Left lung (tissue), 10 donors: ENCODE data around the gene DIPK1B. TPM values are rescaled to one million over a fixed set of nuclear protein-coding genes. Genes with fewer than 3 reads are reported as not detected.

Experiments used
- ATAC-seq: fragments of 200-7000 bp; cut with Tn5 transposase; one replicate; pipeline ENCODE4 v1.9.1; 2020; ENCODE audit warnings: moderate library complexity
- DNase-seq, 4 donors: peaks; one replicate each; pipeline ENCODE4 v3.0.0-alpha.2; 2013 to 2020
- H3K27ac ChIP-seq, 2 donors: fragments of 200-600 bp; sonication (generic) in 1 of 2; one replicate each; pipeline versions ENCODE4 v1.5.0 to v1.8.0; 2020 to 2021
- H3K27me3 ChIP-seq, 2 donors: fragments of 200-600 bp; sonication (generic) in 1 of 2; one replicate each; pipeline versions ENCODE4 v1.5.0 to v1.8.0; 2020 to 2021
- H3K36me3 ChIP-seq, 2 donors: fragments of 200-600 bp; sonication (generic) in 1 of 2; one replicate each; pipeline versions ENCODE4 v1.5.0 to v1.8.0; 2020 to 2021
- H3K4me1 ChIP-seq, 2 donors: fragments of 200-600 bp; one replicate each; pipeline ENCODE4 v1.8.0; 2021
- H3K4me3 ChIP-seq, 2 donors: fragments of 200-600 bp; sonication (generic) in 1 of 2; one replicate each; pipeline versions ENCODE4 v1.5.0 to v1.8.0; 2020 to 2021; ENCODE audit warnings: mild to moderate bottlenecking in 1 of 2
- H3K9me3 ChIP-seq, 2 donors: fragments of 200-600 bp; sonication (generic) in 1 of 2; one replicate each; pipeline versions ENCODE4 v1.5.0 to v1.8.0; 2020 to 2021
- CTCF ChIP-seq, 2 donors: fragments of 200-600 bp; sonication (generic) in 1 of 2; IDR thresholded peaks; one replicate each; pipeline versions ENCODE4 v1.5.0 to v1.8.0; 2021; ENCODE audit warnings: antibody characterized with exemption in 2 of 2
- intact Hi-C, 2 donors: fragments of 100-400 bp; cut with DNase I; formaldehyde crosslinking; loops; one replicate each; pipeline versions ENCODE4 v1.11.2 to v1.14.2; 2022
- polyA plus RNA-seq, 6 donors: library from polyadenylated mRNA; unstranded; fragments of 120-200 nt; gene quantifications; one replicate each; pipeline ENCODE4 v1.2.1, GENCODE V29; 2013; ENCODE audit not compliant: insufficient read length in 6 of 6
- total RNA-seq, 2 donors: library from RNA; stranded (reverse); fragmentation: NEBNext Ultra II Directional; extraction: Animal tissue kit (Norgen Biotek cat#: 25700); gene quantifications; one replicate each; pipeline ENCODE4 v1.2.1, GENCODE V29; 2021
- donor health status: DM: no; HTN: yes; CAD: no.
- donor health status: DM: no; HTN: no; CAD: no.

Gene DIPK1B
- total and polyA plus RNA-seq, 8 donors = 12.6 to 37.4 (median 28.6) TPM

GRCh38 chr9:136687721-136688223, 24.6 kb upstream of the DIPK1B start:
- intact Hi-C loops = no loop called here
- ATAC-seq = peak; percentile 25
- Histone ChIP-seq H3K36me3 (no peaks in the 10 kb centered on the region), H3K9me3 (no peaks in the 10 kb centered on the region), H3K27ac (peak overlapping the region; percentile 85 to 99), H3K4me1 (peaks cover 24 to 76% of the 10 kb centered on the region in 2 donors), H3K27me3 (no peaks in the 10 kb centered on the region), H3K4me3 (peak overlapping the region in 1 of 2 donors; percentile 94)
- TF ChIP-seq CTCF (IDR thresholded peaks at IDR 0.05) = no peak
- DNase-seq = peak in 2 of 4 donors; percentile 63 to 89

- no peak for TF ChIP-seq CTCF (IDR thresholded peaks at IDR 0.05)
- Histone ChIP-seq H3K27ac (peak overlapping the region; percentile 85 to 99), H3K36me3 (no peaks in the 10 kb centered on the region), H3K4me1 (peaks cover 25 to 77% of the 10 kb centered on the region in 2 donors), H3K9me3 (no peaks in the 10 kb centered on the region), H3K27me3 (no peaks in the 10 kb centered on the region), H3K4me3 (no peak overlapping the region)
- peak in 2 of 4 donors; percentile 70 to 86 for DNase-seq
- intact Hi-C loops = no loop called here
- ATAC-seq = no peak
These were observed 23.9 kb upstream of the DIPK1B start for GRCh38 chr9:136688274-136689107.

GRCh38 chr9:136689108-136689460, 23.3 kb upstream of the DIPK1B start:
- peak overlapping the region in 1 of 2 donors; percentile 99 for H3K27ac ChIP-seq
- peaks cover 27 to 78% of the 10 kb centered on the region in 2 donors for H3K4me1 ChIP-seq
- intact Hi-C loops = no loop called here
- no peaks in the 10 kb centered on the region for H3K27me3 ChIP-seq
- H3K36me3 ChIP-seq = no peaks in the 10 kb centered on the region
- no peak for DNase-seq
- no peaks in the 10 kb centered on the region for H3K9me3 ChIP-seq
- TF ChIP-seq CTCF (IDR thresholded peaks at IDR 0.05) = no peak
- ATAC-seq = no peak
- H3K4me3 ChIP-seq = no peak overlapping the region

- H3K27me3 ChIP-seq = no peaks in the 10 kb centered on the region
- no peak for TF ChIP-seq CTCF (IDR thresholded peaks at IDR 0.05)
- peak overlapping the region; percentile 39 to 99 for H3K27ac ChIP-seq
- ATAC-seq (no peak), DNase-seq (no peak)
- H3K36me3 ChIP-seq = no peaks in the 10 kb centered on the region
- H3K4me3 ChIP-seq = no peak overlapping the region
- H3K9me3 ChIP-seq = no peaks in the 10 kb centered on the region
- peaks cover 22 to 78% of the 10 kb centered on the region in 2 donors for H3K4me1 ChIP-seq
- intact Hi-C loops = no loop called here
These were observed 22.1 kb upstream of the DIPK1B start for GRCh38 chr9:136690104-136690805.

- ATAC-seq = no peak
- Histone ChIP-seq H3K36me3 (no peaks in the 10 kb centered on the region), H3K27me3 (no peaks in the 10 kb centered on the region), H3K9me3 (no peaks in the 10 kb centered on the region), H3K4me3 (no peak overlapping the region), H3K4me1 (peaks cover 20 to 76% of the 10 kb centered on the region in 2 donors), H3K27ac (peak overlapping the region in 1 of 2 donors; percentile 39)
- peak in 1 of 4 donors; percentile 63 for DNase-seq
- no peak for TF ChIP-seq CTCF (IDR thresholded peaks at IDR 0.05)
- intact Hi-C loops = no loop called here
These were observed 21.5 kb upstream of the DIPK1B start for GRCh38 chr9:136690806-136691261.
